ENCODE results near the gene STK24. TPM values are rescaled to one million over a fixed set of nuclear protein-coding genes. Genes with fewer than 3 reads are reported as not detected.

Gene STK24
- total RNA-seq, 2 donors from 2014 or later: 73.0 to 90.1 TPM

GRCh38 chr13:98526182-98526512 is 50.8 kb downstream of the STK24 start:
- Mint-ChIP-seq H3K9me3 (no peaks in the 10 kb centered on the region), H3K4me3 (no peak overlapping the region), H3K4me1 (ENCODE audit: low read depth in 2 of 2) (peaks cover 62 to 63% of the 10 kb centered on the region in 2 donors), H3K27me3 (no peaks in the 10 kb centered on the region), H3K36me3 (no peaks in the 10 kb centered on the region), H3K27ac (no peak overlapping the region)
- DNase-seq (ENCODE audit: low spot score): no peak
- no peak for ATAC-seq

GRCh38 chr13:98525456-98526181 is 51.3 kb downstream of the STK24 start:
- Mint-ChIP-seq H3K4me3 (no peak overlapping the region), H3K36me3 (no peaks in the 10 kb centered on the region), H3K4me1 (ENCODE audit: low read depth in 2 of 2) (peaks cover 57 to 65% of the 10 kb centered on the region in 2 donors), H3K9me3 (no peaks in the 10 kb centered on the region), H3K27me3 (no peaks in the 10 kb centered on the region), H3K27ac (no peak overlapping the region)
- DNase-seq (ENCODE audit: low spot score) (no peak), ATAC-seq (no peak)

- no peaks in the 10 kb centered on the region for H3K36me3 Mint-ChIP-seq
- DNase-seq (ENCODE audit: low spot score) (no peak), ATAC-seq (no peak)
- H3K4me3 Mint-ChIP-seq: no peak overlapping the region
- H3K9me3 Mint-ChIP-seq: no peaks in the 10 kb centered on the region
- no peak overlapping the region for H3K27ac Mint-ChIP-seq
- no peaks in the 10 kb centered on the region for H3K27me3 Mint-ChIP-seq
- H3K4me1 Mint-ChIP-seq (ENCODE audit: low read depth in 2 of 2): peaks cover 57 to 63% of the 10 kb centered on the region in 2 donors
Observed at GRCh38 chr13:98524793-98525192, 52.1 kb downstream of the STK24 start.

- no peak for DNase-seq (ENCODE audit: low spot score)
- Mint-ChIP-seq H3K27ac (no peak overlapping the region), H3K9me3 (no peaks in the 10 kb centered on the region), H3K36me3 (peaks cover 2% of the 10 kb centered on the region), H3K27me3 (no peaks in the 10 kb centered on the region), H3K4me3 (no peak overlapping the region), H3K4me1 (ENCODE audit: low read depth in 2 of 2) (peaks cover 57 to 63% of the 10 kb centered on the region in 2 donors)
- no peak for ATAC-seq
Observed at GRCh38 chr13:98524391-98524790, 52.5 kb downstream of the STK24 start.

GRCh38 chr13:98523455-98524102 is 53.3 kb downstream of the STK24 start:
- ATAC-seq (peak in 1 of 2 donors; percentile 46), DNase-seq (ENCODE audit: low spot score) (no peak)
- Mint-ChIP-seq H3K27ac (peak overlapping the region in 1 of 2 donors; percentile 47), H3K27me3 (no peaks in the 10 kb centered on the region), H3K4me3 (no peak overlapping the region), H3K36me3 (peaks cover 6% of the 10 kb centered on the region), H3K9me3 (no peaks in the 10 kb centered on the region), H3K4me1 (ENCODE audit: low read depth in 2 of 2) (peaks cover 53 to 58% of the 10 kb centered on the region in 2 donors)

- H3K4me1 Mint-ChIP-seq (ENCODE audit: low read depth in 2 of 2): peaks cover 59 to 60% of the 10 kb centered on the region in 2 donors
- peaks cover 6% of the 10 kb centered on the region for H3K36me3 Mint-ChIP-seq
- H3K27ac Mint-ChIP-seq: peak overlapping the region in 1 of 2 donors; percentile 55
Observed at GRCh38 chr13:98522371-98522770, 54.5 kb downstream of the STK24 start.

GRCh38 chr13:98521461-98522247 is 55.3 kb downstream of the STK24 start:
- DNase-seq (ENCODE audit: low spot score): no peak
- Mint-ChIP-seq H3K27ac (peak overlapping the region in 1 of 2 donors; percentile 55), H3K9me3 (no peaks in the 10 kb centered on the region), H3K36me3 (peaks cover 6% of the 10 kb centered on the region), H3K27me3 (no peaks in the 10 kb centered on the region), H3K4me1 (ENCODE audit: low read depth in 2 of 2) (peaks cover 57 to 61% of the 10 kb centered on the region in 2 donors), H3K4me3 (no peak overlapping the region)
- ATAC-seq: no peak

More at GRCh38 chr13:98522371-98522770, 54.5 kb downstream of the STK24 start:
- H3K4me3 Mint-ChIP-seq: no peak overlapping the region
- H3K9me3 Mint-ChIP-seq: no peaks in the 10 kb centered on the region
- no peak for ATAC-seq
- no peak for DNase-seq (ENCODE audit: low spot score)
- H3K27me3 Mint-ChIP-seq: no peaks in the 10 kb centered on the region

GRCh38 chr13:98520674-98521449 is 56.0 kb downstream of the STK24 start:
- Mint-ChIP-seq H3K27ac (no peak overlapping the region), H3K9me3 (no peaks in the 10 kb centered on the region), H3K4me3 (no peak overlapping the region), H3K4me1 (ENCODE audit: low read depth in 2 of 2) (peaks cover 57 to 69% of the 10 kb centered on the region in 2 donors), H3K36me3 (peaks cover 6% of the 10 kb centered on the region), H3K27me3 (no peaks in the 10 kb centered on the region)
- ATAC-seq (no peak), DNase-seq (ENCODE audit: low spot score) (no peak)

GRCh38 chr13:98519976-98520375 is 56.9 kb downstream of the STK24 start:
- H3K4me3 Mint-ChIP-seq: no peak overlapping the region

GRCh38 chr13:98517576-98518310 is 59.2 kb downstream of the STK24 start:
- H3K4me3 Mint-ChIP-seq: peak overlapping the region; percentile 6
- no peaks in the 10 kb centered on the region for H3K9me3 Mint-ChIP-seq
- H3K36me3 Mint-ChIP-seq: peaks cover 6% of the 10 kb centered on the region
- ATAC-seq: peak in 1 of 2 donors; percentile 69
- no peaks in the 10 kb centered on the region for H3K27me3 Mint-ChIP-seq
- peak overlapping the region; percentile 34 to 53 for H3K27ac Mint-ChIP-seq
- peaks cover 62 to 78% of the 10 kb centered on the region in 2 donors for H3K4me1 Mint-ChIP-seq (ENCODE audit: low read depth in 2 of 2)
- no peak for DNase-seq (ENCODE audit: low spot score)

More at GRCh38 chr13:98519976-98520375, 56.9 kb downstream of the STK24 start:
- no peaks in the 10 kb centered on the region for H3K27me3 Mint-ChIP-seq
- peaks cover 6% of the 10 kb centered on the region for H3K36me3 Mint-ChIP-seq
- ATAC-seq: no peak
- no peak for DNase-seq (ENCODE audit: low spot score)
- peaks cover 63 to 77% of the 10 kb centered on the region in 2 donors for H3K4me1 Mint-ChIP-seq (ENCODE audit: low read depth in 2 of 2)
- H3K27ac Mint-ChIP-seq: no peak overlapping the region
- no peaks in the 10 kb centered on the region for H3K9me3 Mint-ChIP-seq

- no peaks in the 10 kb centered on the region for H3K9me3 Mint-ChIP-seq
- H3K27ac Mint-ChIP-seq: peak overlapping the region; percentile 15 to 29
- no peaks in the 10 kb centered on the region for H3K27me3 Mint-ChIP-seq
Observed at GRCh38 chr13:98515818-98516465, 61.0 kb downstream of the STK24 start.

GRCh38 chr13:98514288-98514687 is 62.6 kb downstream of the STK24 start:
- H3K9me3 Mint-ChIP-seq: no peaks in the 10 kb centered on the region
- H3K4me3 Mint-ChIP-seq: peak overlapping the region; percentile 40
- H3K27me3 Mint-ChIP-seq: no peaks in the 10 kb centered on the region
- peaks cover 51 to 62% of the 10 kb centered on the region in 2 donors for H3K4me1 Mint-ChIP-seq (ENCODE audit: low read depth in 2 of 2)
- DNase-seq (ENCODE audit: low spot score) (no peak), ATAC-seq (no peak)
- H3K27ac Mint-ChIP-seq: peak overlapping the region; percentile 18 to 20
- H3K36me3 Mint-ChIP-seq: peaks cover 3% of the 10 kb centered on the region

More at GRCh38 chr13:98515818-98516465, 61.0 kb downstream of the STK24 start:
- H3K4me1 Mint-ChIP-seq (ENCODE audit: low read depth in 2 of 2): peaks cover 49 to 62% of the 10 kb centered on the region in 2 donors
- H3K36me3 Mint-ChIP-seq: peaks cover 6% of the 10 kb centered on the region
- DNase-seq (ENCODE audit: low spot score) (no peak), ATAC-seq (peak in 1 of 2 donors; percentile 79)
- H3K4me3 Mint-ChIP-seq: peak overlapping the region; percentile 38

Data from natural killer cell treated with Interleukin-12 subunit alpha and Interleukin-12 subunit beta and Interleukin-15 and Interleukin-18, amount 100 ng/mL, for 72 hours (primary cell).